Sigmoid colon (tissue), 7 donors: ENCODE measurements around the gene GBF1. TPM values are rescaled to one million over a fixed set of nuclear protein-coding genes. Genes with fewer than 3 reads are reported as not detected.
"Not testable (repeated sequence)": the region's sequence is repeated elsewhere in the genome, so short reads cannot be mapped to it uniquely, and the experiment has no call there.

Experiments used
- DNase-seq: peaks from one replicate; pipeline ENCODE4 v3.0.0-alpha.2; 2019
- H3K27ac ChIP-seq, 4 donors: fragments of 200-600 bp; sonication (generic); one replicate each; pipeline ENCODE4 v1.5.1; 2016 to 2019; ENCODE audit warnings: mild to moderate bottlenecking in 1 of 4
- H3K27me3 ChIP-seq, 3 donors: fragments of 200-600 bp; sonication (generic); one replicate each; pipeline ENCODE4 v1.5.1; 2019; ENCODE audit warnings: mild to moderate bottlenecking in 1 of 3
- H3K36me3 ChIP-seq, 4 donors: fragments of 200-600 bp; sonication (generic); one replicate each; pipeline ENCODE4 v1.5.1; 2016 to 2019
- H3K4me1 ChIP-seq, 4 donors: fragments of 200-600 bp; sonication (generic); one replicate each; pipeline ENCODE4 v1.5.1; 2017 to 2019
- H3K4me3 ChIP-seq, 4 donors: fragments of 200-600 bp; sonication (generic); one replicate each; pipeline ENCODE4 v1.5.1; 2017 to 2019; ENCODE audit warnings: mild to moderate bottlenecking in 2 of 4, moderate library complexity in 1 of 4
- H3K9me3 ChIP-seq, 4 donors: fragments of 200-600 bp in 3 of 4; sonication (generic) in 3 of 4; one replicate each; pipeline versions ENCODE4 v1.5.1 to v1.6.1; 2013 to 2019
- CTCF ChIP-seq, 4 experiments: fragments of 450-650 bp in 3 of 4; fragments of 200-600 bp in 1 of 4; IDR thresholded peaks; one replicate each; pipeline ENCODE4 v1.5.1; 2016 to 2019; ENCODE audit warnings: antibody characterized with exemption in 4 of 4, mild to moderate bottlenecking in 3 of 4, moderate library complexity in 2 of 4
- EP300 ChIP-seq, 4 donors: sonication (generic); formaldehyde crosslinking; IDR thresholded peaks; one replicate each; pipeline ENCODE4 v1.6.1; 2017; ENCODE audit warnings: antibody characterized with exemption in 4 of 4
- POLR2A ChIP-seq, 2 donors: fragments of 450-650 bp; IDR thresholded peaks; one replicate each; pipeline ENCODE4 v1.6.1; 2016; ENCODE audit warnings: antibody characterized with exemption in 2 of 2, mild to moderate bottlenecking in 2 of 2, moderate library complexity in 2 of 2
- POLR2AphosphoS5 ChIP-seq, 4 donors: sonication (generic); formaldehyde crosslinking; IDR thresholded peaks; one replicate each; pipeline ENCODE4 v1.6.1; 2017; ENCODE audit warnings: antibody characterized with exemption in 4 of 4
- WGBS, 2 donors: extraction: QIAGEN DNeasy Blood & Tissue Kit; methylation state at CpG; one replicate each; pipeline ENCODE4 v1.1.7; 2013; 5-methylcytosine and 5-hydroxymethylcytosine counted together
- intact Hi-C: fragments of 100-400 bp; cut with DNase I; formaldehyde crosslinking; loops from one replicate; pipeline ENCODE4 v1.15.1; 2023
- polyA plus RNA-seq, 3 donors: library from polyadenylated mRNA; stranded (reverse); fragments of 200-250 nt; gene quantifications; one replicate each; pipeline ENCODE4 v1.2.3, GENCODE V29; 2013
- total RNA-seq, 4 donors: library from RNA; depleted of rRNA; stranded (reverse); fragments of >200 nt; gene quantifications; one replicate each; pipeline ENCODE4 v1.1.0, GENCODE V29; 2016
- donor health status: healthy with polysubstance abuse.
- donor health status: Bipolar disorder and iron deficiency.
- donor health status: healthy.

Gene GBF1
- total and polyA plus RNA-seq, 7 donors: 8.4 to 38.2 (median 18.5) TPM

DNA sequence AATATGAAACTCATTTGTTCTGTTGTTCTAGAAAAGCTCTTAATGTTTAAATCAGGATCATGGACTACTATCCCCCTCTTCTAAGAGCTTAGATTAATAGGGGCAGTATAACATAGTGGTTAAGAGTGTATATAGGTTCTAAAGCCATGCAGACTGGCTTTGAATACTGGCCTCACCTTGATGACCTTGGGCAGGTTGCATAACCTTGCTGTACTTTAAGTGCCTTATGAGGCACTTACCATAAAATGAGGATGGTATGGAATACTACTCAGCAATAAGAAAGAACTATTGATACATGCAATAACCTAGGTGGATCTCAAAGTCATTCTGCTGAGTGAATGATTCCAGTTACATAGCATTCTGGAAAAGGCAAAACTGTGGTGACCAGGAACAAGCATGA lies 53.6 kb downstream of the GBF1 start:
- H3K27me3 ChIP-seq: no peaks in the 10 kb centered on the region
- no peak overlapping the region for H3K4me3 ChIP-seq
- H3K36me3 ChIP-seq: no peaks in the 10 kb centered on the region
- no peaks in the 10 kb centered on the region for H3K9me3 ChIP-seq
- TF ChIP-seq POLR2AphosphoS5 (IDR thresholded peaks at IDR 0.05) (no peak), POLR2A (IDR thresholded peaks at IDR 0.05) (no peak), CTCF (IDR thresholded peaks at IDR 0.05) (no peak), EP300 (IDR thresholded peaks at IDR 0.05) (no peak)
- intact Hi-C loops: no loop called here
- peaks cover 0 to 15% (median 12%) of the 10 kb centered on the region in 4 donors for H3K4me1 ChIP-seq
- H3K27ac ChIP-seq: no peak overlapping the region
- no peak for DNase-seq

DNA sequence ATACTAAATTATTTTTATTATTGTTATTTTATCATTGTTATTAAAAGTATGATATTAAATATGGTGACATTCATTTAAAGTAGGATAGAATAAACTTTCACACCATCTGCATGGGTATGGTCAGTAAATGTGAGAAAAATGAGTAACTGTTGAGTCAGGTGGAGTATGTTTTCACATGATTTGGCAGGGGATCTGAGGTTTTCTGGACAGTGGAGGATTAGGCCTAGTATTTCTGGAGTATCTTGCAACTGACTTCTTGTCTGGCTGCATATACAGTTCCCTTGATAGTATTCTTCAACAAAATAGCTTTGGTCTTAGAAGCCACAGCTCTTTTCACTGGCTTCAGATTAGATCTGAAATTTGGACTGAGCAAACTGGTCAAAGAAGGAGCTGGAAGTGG lies 54.5 kb downstream of the GBF1 start:
- Histone ChIP-seq H3K4me1 (peaks cover 0 to 15% (median 12%) of the 10 kb centered on the region in 4 donors), H3K36me3 (no peaks in the 10 kb centered on the region), H3K27ac (no peak overlapping the region), H3K4me3 (no peak overlapping the region), H3K27me3 (no peaks in the 10 kb centered on the region), H3K9me3 (no peaks in the 10 kb centered on the region)
- intact Hi-C loops: no loop called here
- DNase-seq: no peak
- TF ChIP-seq POLR2A (IDR thresholded peaks at IDR 0.05) (no peak), EP300 (IDR thresholded peaks at IDR 0.05) (no peak), CTCF (IDR thresholded peaks at IDR 0.05) (no peak), POLR2AphosphoS5 (IDR thresholded peaks at IDR 0.05) (no peak)

DNA sequence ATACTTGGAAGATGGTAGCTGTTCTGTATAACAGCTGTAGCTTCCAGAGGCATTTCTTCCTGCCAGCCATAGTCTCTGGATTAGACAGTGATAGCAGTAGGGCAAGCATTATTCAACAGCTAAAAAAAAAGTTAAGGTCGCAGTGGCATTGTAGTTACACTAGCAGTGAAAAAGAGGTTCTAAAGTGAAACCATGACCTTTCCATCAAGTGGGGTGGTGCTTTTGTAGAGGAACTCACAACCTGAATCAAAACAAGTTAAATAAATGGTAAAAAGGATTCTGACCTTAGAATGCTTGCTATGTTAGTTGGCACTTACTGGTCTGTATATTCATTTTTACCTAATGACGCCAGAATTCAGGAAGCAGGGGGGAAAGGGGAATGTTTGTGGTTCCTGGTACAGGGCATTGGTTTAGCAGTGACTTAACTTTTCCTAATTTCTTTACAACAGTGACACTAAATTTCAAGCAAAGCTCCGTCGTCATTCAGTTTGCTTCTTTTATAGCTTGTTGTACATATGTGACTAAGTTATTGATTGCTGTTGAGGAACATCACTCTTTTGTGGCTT lies 55.0 kb downstream of the GBF1 start:
- H3K36me3 ChIP-seq: no peaks in the 10 kb centered on the region
- WGBS, 2 donors: 71 to 81% methylated on average over 4 of the region's 4 CpGs
- no peak overlapping the region for H3K27ac ChIP-seq
- peaks cover 0 to 15% (median 12%) of the 10 kb centered on the region in 4 donors for H3K4me1 ChIP-seq
- H3K9me3 ChIP-seq: no peaks in the 10 kb centered on the region
- no peaks in the 10 kb centered on the region for H3K27me3 ChIP-seq
- no peak for TF ChIP-seq CTCF (IDR thresholded peaks at IDR 0.05)
- TF ChIP-seq EP300 (IDR thresholded peaks at IDR 0.05): no peak
- no peak for TF ChIP-seq POLR2A (IDR thresholded peaks at IDR 0.05)
- no peak for TF ChIP-seq POLR2AphosphoS5 (IDR thresholded peaks at IDR 0.05)
- DNase-seq: no peak
- no peak overlapping the region for H3K4me3 ChIP-seq
- intact Hi-C loops: no loop called here

DNA sequence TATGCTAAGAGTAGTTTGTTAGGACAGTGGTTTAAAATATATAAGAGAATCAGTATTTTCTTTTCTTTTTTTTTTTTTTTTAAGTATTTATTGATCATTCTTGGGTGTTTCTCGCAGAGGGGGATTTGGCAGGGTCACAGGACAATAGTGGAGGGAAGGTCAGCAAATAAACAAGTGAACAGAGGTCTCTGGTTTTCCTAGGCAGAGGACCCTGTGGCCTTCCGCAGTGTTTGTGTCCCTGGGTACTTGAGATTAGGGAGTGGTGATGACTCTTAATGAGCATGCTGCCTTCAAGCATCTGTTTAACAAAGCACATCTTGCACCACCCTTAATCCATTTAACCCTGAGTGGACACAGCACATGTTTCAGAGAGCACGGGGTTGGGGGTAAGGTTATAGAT lies 55.6 kb downstream of the GBF1 start:
- H3K27ac ChIP-seq, H3K4me3 ChIP-seq, H3K9me3 ChIP-seq, intact Hi-C loops, H3K27me3 ChIP-seq, DNase-seq, H3K36me3 ChIP-seq: not testable (repeated sequence)
- H3K4me1 ChIP-seq: peaks cover 0 to 15% (median 12%) of the 10 kb centered on the region in 4 donors
- 71 to 88% methylated on average over 2 of the region's 3 CpGs for WGBS, 2 donors

GRCh38 chr10:102301332-102301731 lies 56.0 kb downstream of the GBF1 start:
- H3K4me1 ChIP-seq: peaks cover 0 to 16% (median 12%) of the 10 kb centered on the region in 4 donors
- DNase-seq, H3K4me3 ChIP-seq, H3K36me3 ChIP-seq, intact Hi-C loops, H3K27me3 ChIP-seq, H3K9me3 ChIP-seq, H3K27ac ChIP-seq: not testable (repeated sequence)
- 96 to 98% methylated on average over 21 of the region's 25 CpGs for WGBS, 2 donors

- TF ChIP-seq POLR2A (IDR thresholded peaks at IDR 0.05) (no peak), POLR2AphosphoS5 (IDR thresholded peaks at IDR 0.05) (no peak), CTCF (IDR thresholded peaks at IDR 0.05) (no peak), EP300 (IDR thresholded peaks at IDR 0.05) (no peak)
- H3K4me1 ChIP-seq: peaks cover 0 to 23% (median 12%) of the 10 kb centered on the region in 4 donors
- intact Hi-C loops: no loop called here
- H3K4me3 ChIP-seq: no peak overlapping the region
- no peak for DNase-seq
- no peaks in the 10 kb centered on the region for H3K9me3 ChIP-seq
- no peaks in the 10 kb centered on the region for H3K36me3 ChIP-seq
- H3K27me3 ChIP-seq: no peaks in the 10 kb centered on the region
- WGBS, 2 donors: 98 to 99% methylated on average over 2 of the region's 2 CpGs
- no peak overlapping the region for H3K27ac ChIP-seq
These were observed 57.3 kb downstream of the GBF1 start for GRCh38 chr10:102302611-102303010.
